MM.1S (cell line): Measurements from ENCODE around the gene SPIN1.
"Not testable (repeated sequence)": the region's sequence is repeated elsewhere in the genome, so short reads cannot be mapped to it uniquely, and the experiment has no call there.

Experiments
- EZH2 ChIP-seq: fragments of 300-600 bp; sonication (generic); optimal IDR thresholded peaks from 2 replicates; pipeline ENCODE3; 2017; ENCODE audit warnings: low read depth, mild to moderate bottlenecking, antibody characterized with exemption, low read length, mixed read lengths
- TF ChIP-seq, protein P1 (sequence below): fragments of 300-600 bp; sonication (generic); IDR thresholded peaks from 2 replicates; pipeline ENCODE4 v1.5.1; 2016; ENCODE audit warnings: antibody characterized with exemption, low read length, mixed read lengths

DNA sequence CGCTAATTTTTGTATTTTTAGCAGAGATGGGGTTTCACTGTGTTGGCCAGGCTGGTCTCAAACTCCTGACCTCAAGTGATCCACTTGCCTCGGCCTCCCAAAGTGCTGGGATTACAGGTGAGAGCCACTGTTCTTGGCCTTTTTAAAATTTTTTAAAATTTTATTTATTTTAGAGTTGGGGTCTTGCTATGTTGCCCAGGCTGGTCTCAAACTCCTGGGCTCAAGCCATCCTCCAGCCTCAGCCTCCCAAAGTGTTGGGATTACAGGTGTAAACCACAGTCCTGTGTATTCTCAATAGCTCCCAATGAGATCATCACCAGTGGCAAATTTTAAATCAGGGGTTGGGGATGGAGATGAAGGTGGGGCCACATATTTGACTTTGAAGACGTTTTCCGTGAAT is 2.1 kb upstream of the SPIN1 start:
- TF ChIP-seq, protein P1, sequence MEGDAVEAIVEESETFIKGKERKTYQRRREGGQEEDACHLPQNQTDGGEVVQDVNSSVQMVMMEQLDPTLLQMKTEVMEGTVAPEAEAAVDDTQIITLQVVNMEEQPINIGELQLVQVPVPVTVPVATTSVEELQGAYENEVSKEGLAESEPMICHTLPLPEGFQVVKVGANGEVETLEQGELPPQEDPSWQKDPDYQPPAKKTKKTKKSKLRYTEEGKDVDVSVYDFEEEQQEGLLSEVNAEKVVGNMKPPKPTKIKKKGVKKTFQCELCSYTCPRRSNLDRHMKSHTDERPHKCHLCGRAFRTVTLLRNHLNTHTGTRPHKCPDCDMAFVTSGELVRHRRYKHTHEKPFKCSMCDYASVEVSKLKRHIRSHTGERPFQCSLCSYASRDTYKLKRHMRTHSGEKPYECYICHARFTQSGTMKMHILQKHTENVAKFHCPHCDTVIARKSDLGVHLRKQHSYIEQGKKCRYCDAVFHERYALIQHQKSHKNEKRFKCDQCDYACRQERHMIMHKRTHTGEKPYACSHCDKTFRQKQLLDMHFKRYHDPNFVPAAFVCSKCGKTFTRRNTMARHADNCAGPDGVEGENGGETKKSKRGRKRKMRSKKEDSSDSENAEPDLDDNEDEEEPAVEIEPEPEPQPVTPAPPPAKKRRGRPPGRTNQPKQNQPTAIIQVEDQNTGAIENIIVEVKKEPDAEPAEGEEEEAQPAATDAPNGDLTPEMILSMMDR, result not testable (repeated sequence)
- TF ChIP-seq EZH2, result not testable (repeated sequence)
